Measurements from ENCODE around the gene ALDH1B1.

ALDH1B1 gene

GRCh38 chr9:38417003-38417945, 24.8 kb downstream of the ALDH1B1 start:
- no peak for DNase-seq (ENCODE audit: low read depth)

DNA sequence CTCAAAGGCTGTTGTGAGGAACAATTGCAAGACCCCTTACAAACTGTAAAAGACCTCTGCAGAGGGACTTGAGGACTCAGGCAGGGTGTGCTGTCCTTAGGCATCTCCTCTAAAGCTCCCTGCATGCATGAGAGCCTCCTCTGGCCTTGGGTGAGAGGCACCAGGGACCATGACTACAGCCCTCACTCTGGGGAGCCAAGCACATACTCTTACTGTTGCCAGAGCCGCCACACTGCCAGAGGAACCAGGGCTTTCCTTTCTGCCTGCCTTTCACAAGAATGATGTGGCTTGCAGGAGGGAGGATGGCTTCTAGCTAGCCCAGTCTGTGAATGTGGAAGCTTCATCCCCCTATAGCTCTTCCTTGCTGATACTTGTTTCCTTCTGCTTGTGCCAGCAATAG, 25.9 kb downstream of the ALDH1B1 start:
- no peak for DNase-seq (ENCODE audit: low read depth)

DNA sequence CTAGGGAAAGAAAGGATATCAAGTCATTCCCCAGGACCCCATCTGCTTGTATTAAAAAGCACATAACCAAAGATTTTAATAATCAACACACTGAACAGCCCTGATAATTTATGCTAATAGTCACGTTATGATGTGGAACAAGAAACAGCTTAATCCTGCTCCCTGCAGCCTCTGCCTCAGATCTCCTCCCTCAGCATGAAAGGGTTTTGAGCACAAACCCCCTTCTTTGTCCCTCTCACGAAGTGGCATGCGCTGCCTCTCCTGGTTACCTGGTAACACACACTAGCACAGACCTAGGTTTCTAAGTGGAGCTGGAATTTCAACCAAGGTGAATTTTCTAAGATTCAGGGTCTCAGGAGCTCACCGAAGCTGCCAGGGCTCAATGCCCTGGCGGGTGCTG, 26.7 kb downstream of the ALDH1B1 start:
- no peak for DNase-seq (ENCODE audit: low read depth)

GRCh38 chr9:38421498-38422211, 29.2 kb downstream of the ALDH1B1 start:
- no peak for DNase-seq (ENCODE audit: low read depth)

GRCh38 chr9:38422555-38423260, 30.2 kb downstream of the ALDH1B1 start:
- no peak for DNase-seq (ENCODE audit: low read depth)

- no peak for DNase-seq (ENCODE audit: low read depth)
These were observed 30.9 kb downstream of the ALDH1B1 start for GRCh38 chr9:38423273-38423972.

DNA sequence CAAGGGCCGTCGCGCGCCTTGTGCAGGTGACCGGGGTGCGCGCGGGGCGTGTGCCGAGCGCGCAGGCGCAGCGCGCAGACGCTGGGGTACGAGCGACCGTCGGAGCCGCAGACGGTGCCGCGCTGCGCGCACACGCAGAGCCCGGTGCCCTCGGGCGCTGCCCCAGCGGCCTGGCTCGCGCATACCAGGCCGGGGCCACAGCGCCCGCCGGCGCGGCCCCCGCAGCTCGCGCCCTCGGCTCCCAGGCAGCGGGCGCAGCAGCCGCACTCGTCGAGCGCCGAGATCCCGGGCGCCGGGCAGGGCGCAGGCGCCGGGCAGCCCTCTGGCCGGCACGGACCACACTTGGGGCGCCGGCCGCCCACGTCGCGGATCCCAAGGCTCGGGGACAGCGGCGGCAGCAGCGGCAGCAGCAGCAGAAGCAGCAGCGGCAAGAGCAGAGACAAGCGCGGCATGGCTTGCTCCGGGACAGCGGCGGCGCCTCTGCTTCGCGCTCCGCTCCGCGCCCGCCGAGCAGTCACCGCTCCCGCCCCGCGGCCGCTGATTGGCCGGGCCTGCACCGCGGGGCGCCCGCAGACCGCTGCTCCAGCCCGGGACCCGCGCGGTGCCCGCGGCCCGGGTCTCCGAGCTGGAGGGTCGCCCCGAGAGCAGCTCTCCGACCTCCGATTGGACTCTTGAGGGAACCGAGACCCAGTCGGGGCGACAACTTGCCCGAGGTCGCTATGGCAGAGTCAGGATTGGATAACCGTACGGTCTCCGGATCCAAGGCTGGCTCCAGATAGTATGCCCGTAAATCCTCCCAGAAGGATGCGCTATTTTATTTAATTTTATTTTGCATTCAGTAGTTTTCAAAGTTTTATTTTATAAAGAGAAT, 31.7 kb downstream of the ALDH1B1 start, which contains the start of gene IGFBPL1:
TSS of gene IGFBPL1 (minus strand) at position 482 of the 871 bp plus-strand sequence. CDS start at position 452, 30 bp downstream.
- no peak for DNase-seq (ENCODE audit: low read depth)

GRCh38 chr9:38424918-38425317, 32.4 kb downstream of the ALDH1B1 start:
- DNase-seq (ENCODE audit: low read depth), result no peak

GRCh38 chr9:38428062-38428461, 35.6 kb downstream of the ALDH1B1 start:
- DNase-seq (ENCODE audit: low read depth), result no peak

- DNase-seq (ENCODE audit: low read depth), result no peak
These were observed 38.6 kb downstream of the ALDH1B1 start for GRCh38 chr9:38431116-38431515.

GRCh38 chr9:38432922-38433510, 40.5 kb downstream of the ALDH1B1 start:
- peak; percentile 17 for DNase-seq (ENCODE audit: low read depth)

GRCh38 chr9:38434365-38434764, 41.9 kb downstream of the ALDH1B1 start:
- DNase-seq (ENCODE audit: low read depth), result no peak

- DNase-seq (ENCODE audit: low read depth), result no peak
These were observed 42.4 kb downstream of the ALDH1B1 start for GRCh38 chr9:38434853-38435252.

DNA sequence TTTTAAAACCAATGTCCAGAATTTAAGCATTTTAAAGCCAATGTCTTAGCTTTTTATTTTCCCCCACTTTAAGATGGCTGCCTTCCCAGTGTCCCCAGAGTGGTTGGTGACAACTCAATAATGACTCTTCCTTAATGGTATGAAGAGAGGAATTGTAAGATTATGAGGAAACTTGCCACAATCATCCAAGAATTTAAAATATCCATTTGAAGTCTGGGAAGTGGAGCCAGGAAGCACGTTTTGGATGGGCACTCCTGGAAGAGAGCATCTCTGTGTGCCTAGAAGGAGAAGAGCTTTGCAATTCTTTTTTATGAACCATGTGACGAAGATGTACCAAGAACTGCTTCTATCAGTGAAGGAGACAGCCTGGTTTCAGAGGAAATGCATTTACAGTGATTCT, 43.0 kb downstream of the ALDH1B1 start:
- DNase-seq (ENCODE audit: low read depth), result no peak

DNA sequence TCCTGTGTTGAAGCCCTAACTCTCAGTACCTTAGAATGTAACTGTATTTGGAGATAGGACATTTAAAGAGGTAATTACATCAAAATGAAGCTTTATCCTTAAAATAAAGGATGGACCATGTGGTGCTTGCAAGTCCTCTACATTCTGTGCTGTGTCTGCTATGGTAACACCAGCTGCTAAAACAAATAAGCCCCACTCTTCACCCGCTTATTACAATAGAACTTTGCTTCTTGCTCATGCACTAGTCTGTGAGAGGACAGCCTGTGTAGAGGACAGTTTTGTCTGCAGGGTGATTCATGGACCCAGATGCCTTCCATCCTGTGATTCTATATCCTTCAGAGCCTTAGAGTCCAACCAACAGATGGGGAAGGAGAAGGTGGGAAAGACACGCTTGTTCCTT, 44.2 kb downstream of the ALDH1B1 start:
- no peak for DNase-seq (ENCODE audit: low read depth)

- no peak for DNase-seq (ENCODE audit: low read depth)
These were observed 44.8 kb downstream of the ALDH1B1 start for GRCh38 chr9:38437193-38437823.

DNA sequence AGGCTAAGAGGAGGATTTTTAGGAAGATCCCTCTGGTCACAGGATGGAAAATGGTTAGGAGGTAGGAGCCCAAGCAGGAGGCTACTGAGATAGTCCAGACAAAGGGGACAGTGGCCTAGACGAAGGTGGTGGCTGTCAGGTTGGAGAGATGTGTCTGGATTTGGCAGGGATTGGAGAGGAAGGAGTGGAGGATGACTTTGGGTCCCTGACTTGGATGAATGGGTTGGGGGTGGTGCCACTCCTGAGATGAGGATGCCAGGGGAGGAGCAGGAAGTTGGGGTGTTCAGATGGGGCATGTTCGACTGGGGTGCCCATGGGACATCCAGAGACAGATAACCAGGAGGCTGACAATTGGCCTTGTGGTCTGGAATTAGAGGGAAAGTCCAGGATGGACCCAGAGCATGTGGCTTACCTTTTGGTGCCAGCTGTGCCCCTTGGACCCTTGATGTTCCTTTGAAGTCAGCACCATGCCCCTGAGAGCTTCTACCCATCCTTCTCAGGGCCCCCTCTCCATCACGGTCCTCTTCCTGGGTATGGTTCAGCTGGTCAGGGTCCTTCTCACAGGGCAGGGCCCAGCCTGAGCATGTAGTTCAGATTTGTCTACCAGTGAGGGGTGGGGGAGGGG, 46.9 kb downstream of the ALDH1B1 start:
- no peak for DNase-seq (ENCODE audit: low read depth)

DNA sequence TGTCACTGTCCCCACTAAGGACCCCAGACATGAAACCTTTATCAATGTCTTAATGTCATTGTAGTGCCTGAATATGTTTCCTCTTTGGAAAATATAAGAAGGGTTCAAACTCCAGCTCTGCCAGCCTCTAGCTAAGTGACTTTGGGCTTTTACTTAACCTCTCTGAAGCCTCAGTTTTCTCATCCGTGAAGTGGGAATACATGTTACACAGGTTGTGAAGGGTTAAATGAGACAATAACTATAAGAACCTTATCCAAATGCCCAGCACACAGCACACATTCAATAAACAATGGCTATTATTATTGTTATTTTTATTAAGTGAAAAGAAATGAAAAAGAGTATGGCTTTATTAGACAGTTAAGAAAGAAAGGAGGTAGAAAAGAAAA, 47.4 kb downstream of the ALDH1B1 start:
- DNase-seq (ENCODE audit: low read depth), result no peak

DNA sequence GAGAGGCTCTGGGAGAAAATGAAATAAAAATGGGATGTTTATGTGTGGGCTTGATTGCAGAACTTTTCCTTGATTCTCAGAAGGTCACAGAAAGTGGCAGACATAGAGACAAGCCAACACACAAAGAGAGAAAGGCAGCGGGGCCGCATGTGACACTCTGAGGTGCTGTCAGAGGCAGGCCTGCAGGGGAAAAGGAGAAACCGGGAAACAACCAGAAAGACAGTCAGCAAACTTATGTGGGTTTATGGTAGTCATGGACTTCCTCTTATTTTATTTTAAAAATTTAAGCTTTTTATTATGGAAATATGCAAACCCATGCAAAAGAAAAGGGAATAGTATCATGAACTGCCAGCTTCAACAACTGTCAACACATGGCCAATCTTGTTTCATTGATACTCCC, 48.0 kb downstream of the ALDH1B1 start:
- no peak for DNase-seq (ENCODE audit: low read depth)

Measured in fibroblast of the conjunctiva (primary cell).